K562 (cell line): Measurements from ENCODE around the gene NSRP1.

ENCODE experiments used
- CEBPB ChIP-seq: fragments of 450-650 bp; IDR thresholded peaks from 2 replicates; pipeline ENCODE4 v1.6.1; 2016; ENCODE audit warnings: missing genetic modification characterization, missing compliant biosample characterization
- CREB1 ChIP-seq, 2 experiments: sonication (generic) in 1 of 2; formaldehyde crosslinking in 1 of 2; IDR thresholded peaks; 2 replicates each; pipeline versions ENCODE4 v1.6.1 to v1.8.0; 2012 to 2022; ENCODE audit warnings: inconsistent platforms in 1 of 2, mild to moderate bottlenecking in 1 of 2, missing genetic modification reagents in 1 of 2, moderate library complexity in 1 of 2
- REST ChIP-seq, 2 experiments: fragments of 450-650 bp; formaldehyde crosslinking in 1 of 2; IDR thresholded peaks; 2 replicates each; pipeline versions ENCODE4 v1.4.0 to v1.6.1; 2014 to 2020; ENCODE audit warnings: mild to moderate bottlenecking in 2 of 2, borderline replicate concordance in 1 of 2, low read depth in 1 of 2
- TAF7 ChIP-seq: fragments of 450-650 bp; IDR thresholded peaks from 2 replicates; pipeline ENCODE4 v1.6.1; 2016; ENCODE audit warnings: missing genetic modification characterization, missing compliant biosample characterization

- TF ChIP-seq REST (IDR thresholded peaks at IDR 0.05; ENCODE audit: borderline replicate concordance) (no peak), REST (CRISPR knock-in tag; IDR thresholded peaks at IDR 0.05; ENCODE audit: low read depth) (no peak), CREB1 (IDR thresholded peaks at IDR 0.05) (no peak), CREB1 (CRISPR knock-in tag; IDR thresholded peaks at IDR 0.05) (no peak), CEBPB (tag) (no peak), TAF7 (no peak)
Measured at GRCh38 chr17:30170415-30170987, 53.9 kb downstream of the NSRP1 start.
